ENCODE results near the gene SLC41A3. TPM values are rescaled to one million over a fixed set of nuclear protein-coding genes. Genes with fewer than 3 reads are reported as not detected.

Gene SLC41A3
- total and polyA plus RNA-seq, 2 of the 4 experiments (the other 2 are of a cell fraction) = 30.5 to 43.5 TPM

GRCh38 chr3:126056681-126057500 is 27.0 kb downstream of the SLC41A3 start (continued):
- no peak for TF ChIP-seq BHLHE40 (IDR thresholded peaks at IDR 0.05; ENCODE audit: low read depth, low read length)

GRCh38 chr3:126056088-126056487 is 27.8 kb downstream of the SLC41A3 start:
- no peak overlapping the region for H2BK15ac ChIP-seq (ENCODE audit: low read depth, low read length)
- H2BK5ac ChIP-seq (ENCODE audit: low read depth, low read length, poor library complexity, severe bottlenecking) = no peak overlapping the region
- no peak overlapping the region for H2BK120ac ChIP-seq (ENCODE audit: low read depth, low read length)
- peaks cover 11% of the 10 kb centered on the region; the same call in 1 of the 2 replicates for H3K9me1 ChIP-seq (ENCODE audit: insufficient read depth, low read length)
- no peak overlapping the region for H3K23ac ChIP-seq (ENCODE audit: low read depth, low read length)
- H4K91ac ChIP-seq (ENCODE audit: insufficient read depth, low read depth, low read length) = no peak overlapping the region
- H3K4me3 ChIP-seq (ENCODE audit: insufficient read depth, low read depth, low read length) = no peak overlapping the region
- no peak overlapping the region for H3K9ac ChIP-seq (ENCODE audit: low read depth, low read length)
- POLR2A ChIA-PET (ENCODE audit: unreplicated experiment) = no interaction called here
- no peak overlapping the region for H2AFZ ChIP-seq (replicated peaks; ENCODE audit: low read length, poor library complexity)
- BruUV-seq (replicated peaks) = no TSS peak
- ATAC-seq (ENCODE audit: low read depth) (no peak), DNase-seq (no peak)
- 0 out of 4 replicates have a peak, but pooled peaks cover 0 to 3% of the 10 kb centered on the region in 2 experiments for H3K79me1 ChIP-seq (ENCODE audit: low read depth in 1 of 2, low read length in 2 of 2)
- no peak overlapping the region for H2AK9ac ChIP-seq (replicated peaks; ENCODE audit: low read depth, low read length, poor library complexity)
- H3K56ac ChIP-seq (ENCODE audit: extremely low read depth, insufficient read depth, low read length) = no peak overlapping the region
- CTCF ChIA-PET = no interaction called here
- H3K14ac ChIP-seq (replicated peaks; ENCODE audit: low read depth, low read length) = no peak overlapping the region
- no peak overlapping the region for H4K8ac ChIP-seq (ENCODE audit: low read depth in 2 of 2, low read length in 2 of 2)
- intact Hi-C loops (cut with micrococcal nuclease) = no loop called here
- no peak overlapping the region for H3K4me2 ChIP-seq (ENCODE audit: low read depth, low read length)
- H2AK5ac ChIP-seq (ENCODE audit: low read depth, low read length) = no peak overlapping the region
- no peak overlapping the region for H3K27ac ChIP-seq (ENCODE audit: insufficient read depth, low read length)
- H4K5ac ChIP-seq (ENCODE audit: low read depth, low read length) = no peak overlapping the region
- no peak overlapping the region for H3K4ac ChIP-seq (ENCODE audit: low read depth, low read length)
- in situ Hi-C loops (cut with MboI; ENCODE audit: low sequenced_read_pairs) = no loop called here
- no peaks in the 10 kb centered on the region; the same call in 1 of the 2 replicates for H3K4me1 ChIP-seq (ENCODE audit: control insufficient read depth, insufficient read depth, low read length)
- TF ChIP-seq CEBPB (IDR thresholded peaks at IDR 0.05; ENCODE audit: low read depth, low read length) = no peak
- TF ChIP-seq RCOR1 (IDR thresholded peaks at IDR 0.05; ENCODE audit: insufficient replicate concordance, low read length) = no peak
- no peak for TF ChIP-seq ELK1 (IDR thresholded peaks at IDR 0.05; ENCODE audit: borderline replicate concordance, low read depth, low read length)
- TF ChIP-seq RFX5 (IDR thresholded peaks at IDR 0.05; ENCODE audit: low read depth, low read length) = no peak
- TF ChIP-seq MAFK (IDR thresholded peaks at IDR 0.05; ENCODE audit: low read depth, low read length) = no peak
- TF ChIP-seq NFE2L2 (IDR thresholded peaks at IDR 0.05; ENCODE audit: low read depth, low read length) = no peak
- no peak for TF ChIP-seq MXI1 (IDR thresholded peaks at IDR 0.05; ENCODE audit: borderline replicate concordance, low read depth, low read length)
- no peak for TF ChIP-seq CHD1 (IDR thresholded peaks at IDR 0.05; ENCODE audit: low read depth, low read length)
- H3K36me3 ChIP-seq (ENCODE audit: control insufficient read depth, insufficient read depth, low read length) = no peaks in the 10 kb centered on the region
- no peak overlapping the region for H3K18ac ChIP-seq (ENCODE audit: low read depth, low read length)
- H3K9me3 ChIP-seq (ENCODE audit: control insufficient read depth, insufficient read depth, low read length) = no peaks in the 10 kb centered on the region
- no peaks in the 10 kb centered on the region; the same call in 1 of the 2 replicates for H4K20me1 ChIP-seq (ENCODE audit: insufficient read depth, low read length)
- WGBS, 2 experiments (ENCODE audit: extremely low coverage in 2 of 2, insufficient read length in 1 of 2) = 79% methylated on average over 3 of the region's 10 CpGs; no CpG with 5 or more reads in 1 of the 2 experiments
- H2BK20ac ChIP-seq (ENCODE audit: low read depth, low read length) = no peak overlapping the region
- dilution Hi-C loops (cut with HindIII; ENCODE audit: low sequenced_read_pairs, unreplicated experiment) = no loop called here
- no peaks in the 10 kb centered on the region for H3K27me3 ChIP-seq (ENCODE audit: control insufficient read depth, insufficient read depth, low read length)

Measured in IMR-90 (cell line).